ENCODE data around the gene R3HDM2.

The R3HDM2 gene

GRCh38 chr12:57460468-57460784, 29.6 kb upstream of the R3HDM2 start:
- no peak for DNase-seq (ENCODE audit: low read depth)
- no peak for TF ChIP-seq CTCF (conservative IDR thresholded peaks at IDR 0.05; ENCODE audit: low read length)
- peak overlapping the region; percentile 83 for H3K4me3 ChIP-seq (ENCODE audit: low read length)

GRCh38 chr12:57459750-57460467, 29.1 kb upstream of the R3HDM2 start, which contains the start of gene GLI1:
Gene GLI1, plus strand, starts transcription at chr12:57459785. Its CDS starts 3,907 bp downstream, at chr12:57463692.
- TF ChIP-seq CTCF (conservative IDR thresholded peaks at IDR 0.05; ENCODE audit: low read length) = no peak
- peak; percentile 41 for DNase-seq (ENCODE audit: low read depth)
- H3K4me3 ChIP-seq (ENCODE audit: low read length) = peak within 1 kb of the TSS; percentile 83

- peak overlapping the region; percentile 83 for H3K4me3 ChIP-seq (ENCODE audit: low read length)
- DNase-seq (ENCODE audit: low read depth) = peak; percentile 95
These were observed 28.4 kb upstream of the R3HDM2 start for GRCh38 chr12:57459055-57459749.

GRCh38 chr12:57458665-57459054, 27.8 kb upstream of the R3HDM2 start:
- no peak for TF ChIP-seq CTCF (conservative IDR thresholded peaks at IDR 0.05; ENCODE audit: low read length)
- DNase-seq (ENCODE audit: low read depth) = no peak
- H3K4me3 ChIP-seq (ENCODE audit: low read length) = peak overlapping the region; percentile 83

More at GRCh38 chr12:57459055-57459749, 28.4 kb upstream of the R3HDM2 start:
- TF ChIP-seq CTCF (conservative IDR thresholded peaks at IDR 0.05; ENCODE audit: low read length) = peak; percentile 94

- no peak overlapping the region; the same call in 1 of the 2 replicates for H3K4me3 ChIP-seq (ENCODE audit: low read length)
- TF ChIP-seq CTCF (conservative IDR thresholded peaks at IDR 0.05; ENCODE audit: low read length) = no peak
- no peak for DNase-seq (ENCODE audit: low read depth)
These were observed 26.1 kb upstream of the R3HDM2 start for GRCh38 chr12:57456737-57457490.

GRCh38 chr12:57456145-57456700, 25.4 kb upstream of the R3HDM2 start:
- H3K4me3 ChIP-seq (ENCODE audit: low read length) = peak overlapping the region; percentile 42
- peak; percentile 32 for DNase-seq (ENCODE audit: low read depth)
- peak; percentile 64 for TF ChIP-seq CTCF (conservative IDR thresholded peaks at IDR 0.05; ENCODE audit: low read length)

Measured in AG10803 (cell line).